HG03135 (cell line): ENCODE data around the gene PPP2R5C.
"Not testable (repeated sequence)": the region's sequence is repeated elsewhere in the genome, so short reads cannot be mapped to it uniquely, and the experiment has no call there.

Experiments used
- ATAC-seq: cut with Tn5 transposase; IDR thresholded peaks from one replicate; pipeline ENCODE4 v1.9.1; 2021; ENCODE audit warnings: mild to moderate bottlenecking, moderate library complexity; ENCODE audit not compliant: unreplicated experiment

The PPP2R5C gene

DNA sequence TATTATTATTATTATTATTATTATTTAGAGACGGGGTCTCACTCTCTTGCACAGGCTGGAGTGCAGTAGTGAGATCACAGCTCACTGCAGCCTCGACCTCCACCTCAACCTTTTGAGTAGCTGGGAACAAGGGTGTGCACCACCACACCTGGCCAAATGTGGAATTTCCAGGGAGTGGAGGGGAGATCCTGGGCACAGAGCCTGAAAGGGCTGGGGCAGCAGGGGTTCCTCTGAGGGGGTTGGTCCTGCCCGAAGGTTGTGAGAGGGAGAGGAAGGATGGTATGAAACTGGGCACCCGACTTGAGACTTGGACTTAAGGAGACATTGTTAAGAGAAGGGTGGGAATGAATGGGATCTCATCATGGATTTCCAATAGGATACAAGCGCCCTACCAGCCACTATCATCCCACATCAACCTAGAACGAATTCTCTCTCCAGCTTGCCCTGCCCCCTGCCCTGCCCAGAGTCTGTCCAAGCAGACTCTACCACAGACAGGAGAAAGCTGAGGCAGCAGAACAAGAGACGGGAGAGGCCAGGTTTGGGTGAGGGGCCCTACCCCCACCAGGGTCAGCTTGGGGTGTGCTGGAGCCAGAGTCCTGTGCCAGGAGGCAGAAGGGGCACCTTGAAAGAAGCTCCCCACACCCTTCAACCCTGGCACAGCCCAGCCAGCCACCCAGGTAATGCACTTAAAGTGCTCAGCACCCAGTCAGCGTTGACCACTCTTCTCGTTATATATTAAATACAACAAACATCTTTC lies 200.4 kb downstream of the PPP2R5C start:
- ATAC-seq, result no peak

DNA sequence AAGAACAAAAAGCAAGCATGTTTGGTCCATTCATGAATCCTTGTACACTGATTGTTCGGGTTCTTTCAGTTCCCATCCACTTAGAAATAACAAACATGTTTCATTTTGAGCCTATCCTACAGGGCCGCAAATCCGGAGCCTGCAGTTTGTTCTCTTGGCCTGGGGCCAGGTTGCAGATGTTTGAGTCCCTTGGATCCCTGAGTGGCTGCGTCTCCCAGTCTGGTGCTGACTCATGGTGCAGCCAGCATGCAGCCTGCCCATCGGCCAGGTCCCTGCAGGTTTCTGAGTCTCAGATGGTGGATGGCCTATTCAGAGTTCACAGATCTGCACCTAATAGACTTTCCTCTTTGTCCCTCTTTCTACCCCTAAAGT lies 201.0 kb downstream of the PPP2R5C start:
- no peak for ATAC-seq

DNA sequence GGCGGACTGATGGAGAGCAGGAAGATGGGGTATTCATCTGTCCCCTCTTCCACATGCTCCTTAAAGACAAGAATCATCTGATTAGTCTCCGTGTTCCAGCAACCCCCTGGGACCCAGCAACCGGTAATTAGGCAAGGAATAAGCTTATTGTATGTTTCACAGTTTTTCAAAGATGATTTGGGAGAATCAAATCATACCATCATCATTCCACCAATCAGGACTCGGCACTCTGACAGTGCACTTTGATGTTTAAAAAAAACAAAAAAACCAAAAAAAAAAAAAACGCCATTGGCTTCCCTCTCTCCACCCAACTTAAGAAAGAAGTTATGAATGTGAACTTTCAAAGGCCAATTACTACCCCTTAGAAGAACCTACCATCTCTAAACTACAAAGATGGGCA lies 201.5 kb downstream of the PPP2R5C start:
- no peak for ATAC-seq

DNA sequence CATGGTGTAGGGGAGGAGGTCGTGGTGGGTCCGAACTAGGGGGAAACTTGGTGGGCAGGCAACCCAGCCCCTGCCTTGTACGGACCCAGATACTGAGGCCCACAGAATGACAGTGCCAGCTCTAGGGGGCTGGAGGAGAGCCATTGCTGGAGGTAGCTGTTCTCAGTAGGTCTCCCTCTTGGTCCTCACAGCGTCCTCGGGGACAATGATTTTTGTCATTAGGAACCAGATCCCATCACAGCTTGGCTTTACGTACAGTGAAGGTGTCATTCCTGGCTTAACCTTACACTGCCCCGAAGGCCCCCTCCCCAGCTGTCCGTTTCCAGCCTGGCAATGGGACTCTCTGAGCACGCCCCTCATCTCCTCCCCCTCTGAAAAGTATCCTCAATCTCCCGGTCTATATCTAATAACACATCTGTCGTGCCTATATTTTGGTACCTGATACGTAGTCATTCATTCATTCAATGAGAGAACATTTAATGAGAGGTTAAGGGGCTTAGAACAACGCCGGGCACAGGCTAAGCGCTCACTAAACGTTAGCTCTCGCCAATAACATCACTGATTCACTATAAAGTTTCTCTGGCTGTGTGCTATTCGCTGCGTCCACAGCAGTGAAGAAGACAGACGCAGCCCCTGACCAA lies 202.3 kb downstream of the PPP2R5C start:
- no peak for ATAC-seq

DNA sequence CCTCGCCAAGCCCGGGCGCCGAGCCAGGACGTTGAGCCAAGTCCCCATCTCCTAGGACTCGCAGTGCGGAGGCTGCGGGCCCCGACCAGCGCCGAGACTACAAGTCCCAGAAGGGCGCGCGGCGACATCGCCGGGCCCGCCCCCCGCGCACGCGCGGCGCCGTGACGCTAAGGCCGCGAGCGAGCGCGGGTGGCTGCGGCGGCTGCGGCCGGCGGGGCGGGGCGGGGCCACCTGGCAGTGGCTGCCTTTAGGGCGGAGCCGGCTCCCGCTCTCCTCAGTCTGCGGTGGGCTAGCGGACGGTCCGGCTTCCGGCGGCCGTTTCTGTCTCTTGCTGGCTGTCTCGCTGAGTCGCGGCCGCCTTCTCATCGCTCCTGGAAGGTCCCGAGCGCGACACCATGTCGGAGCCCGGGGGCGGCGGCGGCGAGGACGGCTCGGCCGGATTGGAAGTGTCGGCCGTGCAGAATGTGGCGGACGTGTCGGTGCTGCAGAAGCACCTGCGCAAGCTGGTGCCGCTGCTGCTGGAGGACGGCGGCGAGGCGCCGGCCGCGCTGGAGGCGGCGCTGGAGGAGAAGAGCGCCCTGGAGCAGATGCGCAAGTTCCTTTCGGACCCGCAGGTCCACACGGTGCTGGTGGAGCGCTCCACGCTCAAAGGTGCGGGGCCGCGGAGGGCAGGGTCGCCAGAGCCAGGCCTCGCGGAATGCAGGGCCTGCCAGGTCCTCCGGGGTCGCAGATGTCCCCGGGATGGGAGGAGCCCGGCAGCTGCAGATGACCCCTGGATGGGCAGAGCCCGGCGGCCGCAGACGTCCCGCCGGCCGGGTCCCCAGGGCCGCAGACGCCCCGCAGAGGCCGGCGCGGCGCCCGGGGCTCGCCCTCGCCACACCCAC lies 203.0 kb downstream of the PPP2R5C start, which contains the start of gene DYNC1H1:
Gene DYNC1H1 (plus strand): TSS at position 277 of the 884 bp plus-strand sequence. CDS start 119 bp downstream, at position 396.
- ATAC-seq, result peak; percentile 75

DNA sequence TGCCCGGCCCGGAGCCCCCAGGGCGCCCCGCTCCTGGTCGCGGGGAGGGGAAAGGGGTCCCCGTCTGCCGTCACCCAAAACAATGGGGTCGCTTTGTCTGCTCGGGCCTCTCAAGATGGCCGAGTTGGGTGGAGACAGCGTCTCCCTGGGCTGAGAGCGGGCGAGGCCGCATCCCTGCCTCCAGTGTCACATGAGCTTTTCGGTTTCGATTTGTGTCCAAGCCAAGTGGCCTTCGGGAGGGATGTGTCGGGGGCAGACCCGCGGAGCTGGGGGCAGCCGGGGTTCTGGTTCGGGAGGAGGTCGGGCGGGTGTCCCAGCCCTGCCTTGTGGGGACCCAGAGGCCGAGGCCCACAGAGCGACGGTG lies 203.7 kb downstream of the PPP2R5C start:
- peak; percentile 34 for ATAC-seq

DNA sequence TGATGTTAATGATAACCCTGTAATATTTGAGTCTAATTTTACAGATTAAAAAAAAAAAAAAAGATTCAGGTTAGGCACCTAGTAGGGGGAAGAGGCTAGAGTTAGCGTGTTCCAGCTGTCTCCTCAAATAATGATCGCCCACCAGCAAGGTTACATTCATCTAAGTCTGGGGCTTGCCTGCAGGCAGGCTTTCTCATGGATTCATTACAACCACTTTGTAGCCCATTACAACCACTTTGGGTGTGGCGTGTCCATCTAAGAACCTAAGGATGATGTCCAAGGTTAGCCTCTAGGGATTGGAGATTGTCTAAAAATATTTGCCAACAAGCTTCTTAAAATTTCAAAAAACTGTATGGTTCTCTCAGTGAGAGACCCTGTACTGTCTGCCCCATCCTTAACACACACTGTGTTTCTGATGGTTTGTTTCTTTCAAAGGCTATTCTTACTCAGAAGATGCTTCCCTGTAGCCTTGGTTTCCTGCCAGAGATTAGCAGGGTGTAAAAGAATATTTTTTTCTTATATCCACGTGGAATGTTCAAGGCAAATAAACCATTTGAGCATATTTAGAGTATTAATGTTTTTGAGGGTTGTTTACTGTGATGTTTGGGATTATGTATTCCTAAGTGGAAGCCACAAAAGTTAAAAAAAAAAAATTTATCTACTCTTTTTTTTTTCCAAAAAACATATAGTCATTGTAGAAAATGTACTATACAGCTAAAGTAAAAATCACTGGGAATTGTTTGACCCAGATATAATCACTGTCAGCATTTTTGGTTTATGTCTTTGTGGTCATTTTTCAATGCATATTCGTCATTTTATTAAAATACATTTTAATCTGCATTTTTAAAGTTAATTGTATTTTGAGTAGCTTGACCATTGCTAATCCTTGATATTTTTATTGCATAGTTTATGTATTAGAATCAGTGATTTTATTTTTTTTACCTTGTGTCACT lies 204.5 kb downstream of the PPP2R5C start:
- no peak for ATAC-seq

DNA sequence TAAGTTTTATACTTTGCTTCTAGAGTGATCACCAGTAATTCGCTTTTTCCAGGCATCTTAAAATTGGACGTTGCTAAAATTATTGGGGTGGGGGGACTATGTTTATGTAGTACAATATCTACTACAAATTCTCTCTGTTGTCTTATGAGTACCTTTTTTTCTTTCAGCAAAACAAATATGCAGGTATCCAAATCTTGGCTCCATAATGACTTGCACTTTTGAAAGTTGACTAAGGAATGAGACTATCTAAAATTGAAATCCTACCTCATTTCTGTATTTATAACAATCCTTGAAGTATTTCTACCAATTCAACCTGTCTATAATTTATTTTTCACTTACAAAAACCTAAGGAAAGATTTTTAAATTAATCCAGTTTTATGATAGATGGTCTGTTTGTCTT lies 205.2 kb downstream of the PPP2R5C start:
- no peak for ATAC-seq

DNA sequence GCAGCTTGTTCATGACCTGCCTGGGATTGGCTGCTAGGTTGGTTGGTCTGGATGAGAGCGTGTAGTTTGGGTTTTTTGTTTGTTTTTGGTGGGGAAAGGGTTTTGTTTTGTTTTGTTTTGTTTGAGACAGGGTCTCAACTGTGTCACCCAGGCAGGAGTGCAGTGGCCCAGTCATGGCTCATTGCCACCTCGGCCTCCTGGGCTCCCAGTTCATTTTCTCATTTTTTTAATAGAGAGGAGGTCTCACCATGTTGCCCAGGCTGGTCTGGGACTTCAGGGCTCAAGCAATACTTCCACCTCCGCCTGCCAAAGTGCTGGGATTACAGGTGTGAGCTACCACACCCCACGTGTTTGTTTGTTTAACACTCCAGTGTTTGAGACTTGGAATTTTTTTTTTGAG lies 206.7 kb downstream of the PPP2R5C start:
- ATAC-seq, result no peak

DNA sequence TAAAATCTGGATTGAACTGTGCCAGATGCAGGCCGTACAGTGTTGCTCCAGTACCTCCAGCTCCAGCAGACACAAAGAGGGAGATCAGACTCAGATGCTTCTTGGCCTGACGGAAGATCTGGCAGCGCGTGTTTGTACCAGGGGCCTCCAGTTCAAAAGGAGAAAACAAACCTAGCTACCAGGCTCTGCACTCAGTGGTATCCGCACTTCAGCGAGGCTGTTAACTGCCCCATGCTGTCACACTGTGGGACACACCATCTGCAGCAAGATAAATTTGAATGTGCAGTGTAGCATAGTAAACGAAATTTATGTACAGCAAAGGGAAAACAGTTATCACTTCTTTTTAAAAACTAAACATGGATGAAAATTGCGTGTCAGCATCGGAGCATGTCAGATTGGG lies 208.0 kb downstream of the PPP2R5C start:
- no peak for ATAC-seq

DNA sequence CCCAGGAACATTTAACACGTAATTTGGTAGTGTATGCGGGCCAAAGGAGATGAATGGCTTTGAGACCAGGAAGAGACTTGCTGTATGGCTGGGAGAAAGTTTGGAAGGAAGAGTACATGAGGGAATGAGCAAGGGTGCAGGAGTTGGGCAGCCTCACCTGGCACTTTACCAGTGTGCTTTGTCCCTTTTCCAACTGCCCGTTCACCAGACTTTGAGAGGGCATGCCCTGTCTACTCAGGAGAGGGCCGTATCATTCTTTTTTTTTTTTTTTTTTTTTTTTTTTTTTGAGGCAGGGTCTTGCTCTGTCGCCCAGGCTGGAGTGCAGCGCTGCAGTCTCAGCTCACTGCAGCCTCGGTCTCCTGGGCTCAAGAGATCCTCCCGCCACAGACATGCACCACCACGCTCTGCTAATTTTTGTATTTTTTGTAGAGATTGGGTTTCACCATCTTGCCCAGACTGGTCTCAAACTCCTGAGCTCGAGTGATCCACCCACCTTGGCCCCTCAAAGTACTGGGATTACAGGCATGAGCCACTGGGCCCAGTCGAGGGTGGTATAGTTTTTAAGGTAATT lies 209.4 kb downstream of the PPP2R5C start:
- ATAC-seq, result no peak

DNA sequence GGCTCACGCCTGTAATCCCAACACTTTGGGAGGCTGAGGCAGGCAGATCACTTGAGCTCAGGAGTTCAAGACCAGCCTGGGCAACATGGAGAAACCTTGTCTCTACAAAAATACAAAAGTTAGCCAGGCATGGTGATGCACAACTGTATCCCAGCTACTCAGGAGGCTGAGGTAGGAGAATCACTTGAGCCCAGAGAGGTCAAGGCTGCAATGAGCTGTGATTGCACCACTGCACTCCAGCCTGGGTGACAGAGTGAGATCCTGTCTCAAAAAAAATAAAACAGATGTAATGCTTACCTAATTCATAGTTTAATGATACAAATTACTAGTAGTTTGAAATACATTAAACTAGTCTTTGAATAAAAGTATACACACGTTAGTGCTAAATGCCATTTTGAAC lies 209.9 kb downstream of the PPP2R5C start:
- not testable (repeated sequence) for ATAC-seq

DNA sequence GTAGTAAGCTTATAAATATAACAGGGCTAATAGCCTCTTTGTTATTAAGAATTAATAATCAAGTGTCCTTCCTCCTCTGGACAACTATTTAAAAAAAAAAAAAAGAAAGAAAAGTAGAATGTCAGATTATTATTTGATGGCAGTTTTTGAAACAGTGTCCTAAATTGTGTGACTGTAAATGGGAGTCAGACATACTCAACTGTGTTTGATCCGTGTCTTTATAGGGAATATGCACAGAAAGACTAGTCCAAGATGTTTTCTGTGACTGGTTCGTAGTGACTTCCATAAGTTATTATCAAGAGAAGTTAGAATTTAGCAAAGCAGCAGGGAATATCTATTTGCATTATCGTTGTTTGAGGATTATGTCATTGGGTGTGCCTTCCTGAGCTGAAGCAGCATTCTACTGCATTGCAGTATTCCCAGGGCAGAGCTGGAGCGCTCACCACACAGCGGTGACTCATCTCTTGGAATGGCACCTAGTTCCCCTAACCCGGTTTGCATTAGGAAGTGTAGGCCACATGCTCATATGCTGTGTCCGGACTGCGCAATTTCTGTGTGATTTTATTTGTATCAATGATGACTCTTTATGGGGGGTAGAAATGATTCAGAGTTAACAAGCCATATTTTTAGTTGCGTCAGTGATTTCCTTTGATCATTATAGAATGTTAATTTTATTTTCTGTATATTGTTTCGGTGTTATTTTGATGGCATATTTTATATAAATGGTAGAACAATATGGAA lies 210.8 kb downstream of the PPP2R5C start:
- ATAC-seq, result no peak

DNA sequence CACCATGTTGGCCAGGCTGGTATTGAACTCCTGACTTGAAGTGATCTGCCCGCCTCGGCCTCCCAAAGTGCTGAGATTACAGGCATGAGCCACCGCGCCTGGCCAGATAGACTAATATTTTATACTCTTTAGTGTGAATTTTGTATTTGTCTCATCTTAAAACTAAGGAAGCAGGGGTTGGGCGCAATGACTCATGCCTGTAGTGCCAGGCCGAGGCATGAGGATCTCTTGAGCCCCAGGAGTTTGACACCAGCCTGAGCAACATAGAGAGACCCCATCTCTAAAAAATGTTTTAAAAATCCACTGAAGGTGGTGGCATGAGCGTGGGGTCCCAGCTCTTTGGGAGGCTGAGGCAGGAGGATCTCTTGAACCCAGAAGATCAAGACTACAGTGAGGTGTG lies 211.8 kb downstream of the PPP2R5C start:
- no peak for ATAC-seq

DNA sequence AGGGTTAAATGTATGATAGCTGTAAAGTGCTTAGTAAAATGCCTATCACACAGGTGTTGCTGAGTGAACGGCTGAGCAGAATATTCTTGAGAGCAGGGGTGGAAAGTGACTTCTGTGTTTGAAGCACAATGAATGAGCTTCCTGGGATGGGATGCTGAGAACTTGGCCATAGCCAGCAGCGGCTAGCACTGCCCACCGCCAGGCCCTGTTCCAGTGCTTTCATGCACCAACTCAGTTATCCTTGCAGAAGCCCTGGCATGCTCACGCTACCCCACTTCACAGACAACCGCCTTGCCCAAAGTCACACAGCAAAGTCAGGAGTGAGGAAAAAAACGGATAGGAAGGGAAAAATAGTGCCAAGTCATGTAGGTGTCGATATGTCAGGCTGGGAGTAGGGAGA lies 213.7 kb downstream of the PPP2R5C start:
- ATAC-seq, result no peak
